Hepatocyte (in vitro differentiated cells): Measurements from ENCODE around the gene FERMT2.

Experiments used
- EZH2 ChIP-seq: fragments of 200-600 bp; sonication (generic); IDR thresholded peaks from 2 replicates; pipeline ENCODE4 v1.6.1; 2016; ENCODE audit warnings: antibody characterized with exemption, mild to moderate bottlenecking, borderline replicate concordance
- EZH2phosphoT487 ChIP-seq: fragments of 200-600 bp; sonication (generic); IDR thresholded peaks from one replicate; pipeline ENCODE4 v1.6.1; 2018; ENCODE audit warnings: antibody characterized with exemption, mild to moderate bottlenecking, low read depth, moderate library complexity; ENCODE audit not compliant: unreplicated experiment, severe bottlenecking
- TF ChIP-seq, protein P1 (sequence below): fragments of 200-600 bp; sonication (generic); IDR thresholded peaks from 2 replicates; pipeline ENCODE4 v1.5.1; 2016; ENCODE audit warnings: antibody characterized with exemption, mild to moderate bottlenecking; ENCODE audit not compliant: poor library complexity

DNA sequence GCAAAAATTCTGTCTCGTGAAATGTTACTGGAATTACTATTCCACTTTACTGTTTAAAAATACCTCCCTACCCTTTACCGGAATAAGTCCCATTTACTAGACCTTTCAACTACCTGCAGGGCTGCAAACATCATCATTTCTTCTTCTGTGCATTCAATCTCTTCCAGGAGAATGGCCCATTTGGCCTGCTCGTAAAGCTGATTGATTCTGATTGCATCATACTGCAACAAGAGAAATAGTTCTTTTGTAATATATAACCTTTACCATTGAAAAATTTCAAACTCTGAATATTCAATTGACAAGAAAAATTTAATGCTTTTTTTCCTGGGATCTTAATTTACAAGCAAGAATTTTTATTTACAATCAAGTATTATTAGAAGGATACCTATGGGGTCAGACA is 72.4 kb downstream of the FERMT2 start:
- TF ChIP-seq, protein P1, sequence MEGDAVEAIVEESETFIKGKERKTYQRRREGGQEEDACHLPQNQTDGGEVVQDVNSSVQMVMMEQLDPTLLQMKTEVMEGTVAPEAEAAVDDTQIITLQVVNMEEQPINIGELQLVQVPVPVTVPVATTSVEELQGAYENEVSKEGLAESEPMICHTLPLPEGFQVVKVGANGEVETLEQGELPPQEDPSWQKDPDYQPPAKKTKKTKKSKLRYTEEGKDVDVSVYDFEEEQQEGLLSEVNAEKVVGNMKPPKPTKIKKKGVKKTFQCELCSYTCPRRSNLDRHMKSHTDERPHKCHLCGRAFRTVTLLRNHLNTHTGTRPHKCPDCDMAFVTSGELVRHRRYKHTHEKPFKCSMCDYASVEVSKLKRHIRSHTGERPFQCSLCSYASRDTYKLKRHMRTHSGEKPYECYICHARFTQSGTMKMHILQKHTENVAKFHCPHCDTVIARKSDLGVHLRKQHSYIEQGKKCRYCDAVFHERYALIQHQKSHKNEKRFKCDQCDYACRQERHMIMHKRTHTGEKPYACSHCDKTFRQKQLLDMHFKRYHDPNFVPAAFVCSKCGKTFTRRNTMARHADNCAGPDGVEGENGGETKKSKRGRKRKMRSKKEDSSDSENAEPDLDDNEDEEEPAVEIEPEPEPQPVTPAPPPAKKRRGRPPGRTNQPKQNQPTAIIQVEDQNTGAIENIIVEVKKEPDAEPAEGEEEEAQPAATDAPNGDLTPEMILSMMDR = no peak
- TF ChIP-seq EZH2 (no peak), EZH2phosphoT487 (no peak)
